Right lobe of liver (tissue), 6 donors: Measurements from ENCODE around the gene SH3GL1. TPM values are rescaled to one million over a fixed set of nuclear protein-coding genes. Genes with fewer than 3 reads are reported as not detected.
A peak's percentile ranks its signal among the peaks of the same experiment; 100 is the strongest.

Experiments used
- ATAC-seq, 4 donors: fragments of 200-7000 bp; cut with Tn5 transposase; one replicate each; pipeline ENCODE4 v1.9.1; 2020; ENCODE audit warnings: mild to moderate bottlenecking in 4 of 4, moderate library complexity in 4 of 4
- DNase-seq, 3 donors: peaks; one replicate each; pipeline ENCODE4 v3.0.0-alpha.2; 2020
- H3K27ac ChIP-seq, 3 donors: fragments of 200-600 bp; one replicate each; pipeline ENCODE4 v1.8.0; 2022
- H3K27me3 ChIP-seq, 2 donors: fragments of 200-600 bp; one replicate each; pipeline ENCODE4 v1.8.0; 2022
- H3K36me3 ChIP-seq, 4 donors: fragments of 200-600 bp; sonication (generic) in 1 of 4; one replicate each; pipeline versions ENCODE4 v1.5.1 to v1.8.0; 2017 to 2022; ENCODE audit warnings: control low read depth in 1 of 4
- H3K4me1 ChIP-seq, 4 donors: fragments of 200-600 bp; sonication (generic) in 1 of 4; one replicate each; pipeline versions ENCODE4 v1.5.1 to v1.8.0; 2017 to 2022; ENCODE audit warnings: control low read depth in 1 of 4
- H3K4me3 ChIP-seq, 3 donors: fragments of 200-600 bp; one replicate each; pipeline ENCODE4 v1.8.0; 2022
- H3K9me3 ChIP-seq, 4 donors: fragments of 200-600 bp; sonication (generic) in 1 of 4; one replicate each; pipeline versions ENCODE4 v1.5.1 to v1.8.0; 2017 to 2022; ENCODE audit warnings: control low read depth in 1 of 4
- POLR2A ChIP-seq: fragments of 450-650 bp; IDR thresholded peaks from one replicate; pipeline ENCODE4 v1.6.1; 2017; ENCODE audit warnings: antibody characterized with exemption, mild to moderate bottlenecking
- WGBS: methylation state at CpG from one replicate; pipeline ENCODE4 v1.1.6; 2018; ENCODE audit warnings: low coverage, low lambda C conversion rate; ENCODE audit not compliant: insufficient coverage; ENCODE audit errors: missing lambda C conversion rate; 5-methylcytosine and 5-hydroxymethylcytosine counted together
- intact Hi-C, 2 donors: fragments of 100-400 bp; cut with DNase I; formaldehyde crosslinking; loops; one replicate each; pipeline versions ENCODE4 v1.11.2 to v1.14.1; 2022
- total RNA-seq, 6 experiments: library from RNA; depleted of rRNA in 2 of 6; stranded (reverse); fragments of >200 nt in 2 of 6; fragmentation: NEBNext Ultra II Directional in 3 of 6; extraction: Animal tissue kit (Norgen Biotek cat#: 25700) in 3 of 6; gene quantifications; one replicate each; pipeline versions ENCODE4 v1.1.0 to v1.2.4, GENCODE V29; 2016 to 2023
- TF ChIP-seq, protein P1 (sequence below), 4 donors: fragments of 200-600 bp in 3 of 4; fragments of 450-650 bp in 1 of 4; IDR thresholded peaks; one replicate each; pipeline versions ENCODE4 v1.5.1 to v1.8.0; 2016 to 2022; ENCODE audit warnings: antibody characterized with exemption in 4 of 4, mild to moderate bottlenecking in 2 of 4
- donor health status: DM: no; HTN: yes; CAD: no.
- donor health status: DM: no; HTN: no; CAD: no.
- donor health status: DM: no; HTN: no; CAD: no.
- donor health status: DM: no; HTN: yes; CAD: no.
- donor health status: DM: no; HTN: yes; CAD: no.

SH3GL1 gene
- total RNA-seq, 6 experiments from 2014 or later = 22.6 to 47.7 (median 25.2) TPM

DNA sequence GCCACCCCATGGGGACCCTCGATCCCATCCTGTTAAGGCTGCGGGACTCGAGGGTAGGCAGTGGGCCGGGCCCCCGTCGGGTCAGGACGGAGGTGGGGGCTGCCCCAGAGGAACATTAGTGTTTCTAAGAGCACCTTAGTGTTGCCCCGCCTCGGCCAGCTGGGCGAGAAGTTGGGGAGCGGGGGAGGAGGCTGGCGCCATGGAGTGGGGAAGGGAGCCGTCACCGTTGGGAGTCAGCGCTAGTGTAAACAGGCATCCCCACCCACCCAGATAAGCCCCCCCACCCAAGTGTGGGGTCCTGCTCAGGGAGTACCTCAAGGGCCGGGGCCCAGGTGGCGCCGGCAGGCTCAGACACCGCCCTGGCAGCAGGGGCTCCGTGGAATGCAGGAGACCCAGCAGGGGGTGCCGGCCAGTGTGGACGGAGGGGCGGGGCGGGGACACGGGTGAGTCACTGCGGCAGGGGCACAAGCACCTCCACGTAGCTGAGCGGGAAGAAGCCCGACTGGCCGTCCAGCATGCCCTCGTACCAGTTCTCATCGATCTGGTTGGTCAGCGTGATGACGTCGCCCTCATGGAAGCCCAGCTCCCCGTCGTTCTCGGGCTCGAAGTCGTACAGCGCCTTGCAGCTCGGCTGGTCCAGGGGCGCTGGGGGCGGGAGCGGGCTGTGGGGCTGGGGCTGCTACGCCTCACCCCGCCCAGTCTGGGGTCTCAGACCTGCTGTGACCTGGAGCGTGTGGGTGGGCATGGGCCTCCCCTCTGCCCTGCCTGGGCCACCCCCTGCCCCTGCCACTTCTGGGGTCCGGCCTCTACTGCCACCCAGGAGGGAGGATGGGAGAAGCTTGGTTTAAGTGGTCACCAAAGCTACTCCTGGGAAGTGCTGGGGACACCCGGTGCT, 38.9 kb downstream of the SH3GL1 start:
- Histone ChIP-seq H3K36me3 (peaks cover 0 to 63% (median 19%) of the 10 kb centered on the region in 4 donors), H3K27me3 (no peaks in the 10 kb centered on the region), H3K4me1 (no peaks in the 10 kb centered on the region), H3K9me3 (no peaks in the 10 kb centered on the region), H3K27ac (no peak overlapping the region), H3K4me3 (no peak overlapping the region)
- ATAC-seq (peak in 1 of 4 donors; percentile 3), DNase-seq (peak in 1 of 3 donors; percentile 51)
- WGBS = 57% methylated on average over 4 of the region's 50 CpGs
- intact Hi-C loops = loop anchor here in 1 of 2 donors (5.0 kb wide), 1 partner anchor 94 kb away; no protein-coding TSS in a partner anchor
- TF ChIP-seq, protein P1, sequence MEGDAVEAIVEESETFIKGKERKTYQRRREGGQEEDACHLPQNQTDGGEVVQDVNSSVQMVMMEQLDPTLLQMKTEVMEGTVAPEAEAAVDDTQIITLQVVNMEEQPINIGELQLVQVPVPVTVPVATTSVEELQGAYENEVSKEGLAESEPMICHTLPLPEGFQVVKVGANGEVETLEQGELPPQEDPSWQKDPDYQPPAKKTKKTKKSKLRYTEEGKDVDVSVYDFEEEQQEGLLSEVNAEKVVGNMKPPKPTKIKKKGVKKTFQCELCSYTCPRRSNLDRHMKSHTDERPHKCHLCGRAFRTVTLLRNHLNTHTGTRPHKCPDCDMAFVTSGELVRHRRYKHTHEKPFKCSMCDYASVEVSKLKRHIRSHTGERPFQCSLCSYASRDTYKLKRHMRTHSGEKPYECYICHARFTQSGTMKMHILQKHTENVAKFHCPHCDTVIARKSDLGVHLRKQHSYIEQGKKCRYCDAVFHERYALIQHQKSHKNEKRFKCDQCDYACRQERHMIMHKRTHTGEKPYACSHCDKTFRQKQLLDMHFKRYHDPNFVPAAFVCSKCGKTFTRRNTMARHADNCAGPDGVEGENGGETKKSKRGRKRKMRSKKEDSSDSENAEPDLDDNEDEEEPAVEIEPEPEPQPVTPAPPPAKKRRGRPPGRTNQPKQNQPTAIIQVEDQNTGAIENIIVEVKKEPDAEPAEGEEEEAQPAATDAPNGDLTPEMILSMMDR (IDR thresholded peaks at IDR 0.05) = no peak
- TF ChIP-seq POLR2A = no peak

DNA sequence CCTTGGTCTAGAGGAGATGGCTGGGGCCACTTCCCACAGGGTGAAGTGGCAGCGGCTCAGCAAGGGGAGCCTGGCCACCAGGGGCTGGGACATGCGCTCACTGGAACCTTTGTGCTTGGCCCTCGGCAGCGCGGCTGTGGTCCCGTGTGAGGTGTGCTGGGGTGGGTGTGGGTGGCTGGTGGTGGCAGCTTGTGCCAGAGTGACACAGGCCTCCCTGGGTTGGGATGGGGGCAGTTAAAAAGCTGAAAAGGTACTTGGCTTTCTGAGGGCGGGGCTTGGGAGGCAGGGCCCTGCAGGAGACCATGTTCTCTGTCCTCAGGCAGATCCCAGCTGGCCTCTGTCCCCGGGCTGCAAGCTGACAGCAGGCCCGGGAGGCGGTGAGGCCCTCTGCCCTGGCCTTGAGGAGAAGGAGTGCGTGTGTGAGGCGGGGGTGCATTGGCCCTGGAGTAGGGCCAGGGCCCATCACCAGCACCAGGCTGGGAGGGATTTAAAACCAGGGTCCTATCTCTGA, 39.7 kb downstream of the SH3GL1 start:
- H3K27ac ChIP-seq = no peak overlapping the region
- no peak overlapping the region for H3K4me3 ChIP-seq
- no peaks in the 10 kb centered on the region for H3K9me3 ChIP-seq
- TF ChIP-seq, protein P1 (IDR thresholded peaks at IDR 0.05) = no peak
- no peaks in the 10 kb centered on the region for H3K27me3 ChIP-seq
- peaks cover 0 to 56% (median 17%) of the 10 kb centered on the region in 4 donors for H3K36me3 ChIP-seq
- intact Hi-C loops = loop anchor here in 1 of 2 donors (5.0 kb wide), 1 partner anchor 93 kb away; no protein-coding TSS in a partner anchor
- WGBS = 31% methylated on average over 8 of the region's 12 CpGs
- DNase-seq = peak in 1 of 3 donors; percentile 50
- H3K4me1 ChIP-seq = no peaks in the 10 kb centered on the region
- ATAC-seq = peak in 1 of 4 donors; percentile 3

DNA sequence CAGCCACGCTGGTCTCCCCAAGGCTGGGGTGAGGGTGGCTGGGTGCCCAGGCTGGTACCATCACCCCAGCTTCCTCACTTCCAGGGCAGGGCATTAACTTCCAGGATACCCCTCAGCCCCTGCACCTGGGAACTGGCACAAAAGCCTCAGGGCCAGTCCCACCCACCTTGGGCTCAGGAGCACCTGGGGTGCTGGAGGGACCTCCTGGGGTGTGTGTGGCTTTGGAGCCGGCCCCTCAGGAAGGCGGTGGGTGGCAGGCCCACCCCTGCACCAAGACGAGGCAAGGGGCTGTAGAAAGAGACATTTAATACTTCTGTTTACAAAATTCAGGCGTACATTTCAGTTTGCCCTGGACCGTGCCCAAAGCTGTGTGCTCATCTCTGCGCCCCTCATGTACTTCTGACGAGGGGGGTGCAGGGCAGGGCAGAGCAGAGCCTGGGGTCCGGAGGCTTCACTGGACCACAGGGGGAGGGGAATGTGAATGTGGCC, 40.2 kb downstream of the SH3GL1 start:
- Histone ChIP-seq H3K27ac (no peak overlapping the region), H3K4me1 (no peaks in the 10 kb centered on the region), H3K27me3 (no peaks in the 10 kb centered on the region), H3K9me3 (no peaks in the 10 kb centered on the region), H3K4me3 (no peak overlapping the region), H3K36me3 (peaks cover 0 to 50% (median 17%) of the 10 kb centered on the region in 4 donors)
- TF ChIP-seq, protein P1 (IDR thresholded peaks at IDR 0.05) = no peak
- TF ChIP-seq POLR2A = no peak
- intact Hi-C loops = loop anchor here in 1 of 2 donors (5.0 kb wide), 1 partner anchor 93 kb away; no protein-coding TSS in a partner anchor
- no peak for ATAC-seq
- DNase-seq = no peak
- WGBS = 49% methylated on average over 5 of the region's 9 CpGs

DNA sequence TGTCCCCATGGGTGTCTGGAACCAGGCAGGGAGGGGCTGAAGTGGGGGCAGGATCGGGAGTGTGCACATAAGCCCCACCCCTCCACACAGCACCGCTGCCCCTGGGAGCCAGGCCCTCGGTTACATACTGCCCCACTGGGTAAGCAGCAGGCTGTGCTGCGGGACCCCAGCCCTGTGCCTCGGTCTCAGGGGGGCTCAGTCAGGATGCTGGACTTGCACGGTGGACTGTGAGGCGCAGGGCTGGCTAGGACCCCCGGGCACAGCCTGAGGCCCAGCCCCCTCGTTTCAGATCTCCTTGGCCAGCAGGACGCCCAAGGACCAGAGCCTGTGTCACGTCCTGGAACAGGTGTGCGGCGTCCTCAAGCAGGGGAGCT, 40.7 kb downstream of the SH3GL1 start:
- Histone ChIP-seq H3K36me3 (peaks cover 0 to 48% (median 17%) of the 10 kb centered on the region in 4 donors), H3K27ac (no peak overlapping the region), H3K9me3 (no peaks in the 10 kb centered on the region), H3K27me3 (no peaks in the 10 kb centered on the region), H3K4me1 (no peaks in the 10 kb centered on the region), H3K4me3 (no peak overlapping the region)
- intact Hi-C loops = no loop called here
- 100% methylated on average over 4 of the region's 13 CpGs for WGBS
- ATAC-seq (peak in 3 of 4 donors; percentile 3 to 24 (median 6)), DNase-seq (peak in 1 of 3 donors; percentile 52)
- TF ChIP-seq, protein P1 (IDR thresholded peaks at IDR 0.05) = no peak
- no peak for TF ChIP-seq POLR2A
